ENCODE data around the gene AP4S1.
"Not testable (repeated sequence)": the region's sequence is repeated elsewhere in the genome, so short reads cannot be mapped to it uniquely, and the experiment has no call there.

The AP4S1 gene

DNA sequence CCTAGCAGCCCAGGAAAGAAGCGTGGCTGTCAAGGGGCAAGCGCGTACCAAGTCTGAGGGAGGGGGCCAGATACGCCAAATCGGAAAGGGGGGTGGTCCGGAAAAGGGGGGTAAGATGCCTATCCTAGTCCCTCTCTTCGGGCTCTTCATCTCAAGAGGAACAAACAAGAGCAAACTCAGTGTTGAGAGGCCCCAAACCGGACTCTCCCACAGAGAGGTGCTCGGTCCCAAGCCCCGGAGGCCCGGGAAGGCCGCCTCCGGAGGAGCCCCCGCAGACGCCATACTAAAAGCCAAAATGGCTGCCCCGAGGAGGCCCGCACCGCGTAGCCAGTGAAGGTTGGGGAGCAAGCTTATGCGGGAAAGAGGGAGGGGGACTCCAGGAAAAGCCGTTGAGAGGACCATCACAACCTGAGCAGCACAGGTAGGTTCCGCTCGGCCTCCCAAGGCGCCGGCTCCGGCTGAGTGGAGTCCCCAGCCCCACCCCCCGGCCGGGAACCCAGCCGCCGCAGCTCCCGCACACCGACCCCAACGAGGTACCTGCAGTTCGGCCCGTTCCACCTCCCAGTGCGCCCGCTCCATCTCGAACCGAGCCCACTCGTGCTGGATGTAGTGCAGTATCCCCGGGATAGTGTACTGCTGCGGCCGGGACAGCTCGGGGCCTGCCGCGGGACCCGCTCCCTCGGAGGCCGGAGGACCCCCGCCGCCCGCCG lies at the start of gene AP4S1:
Gene AP4S1, plus strand, starts transcription at position 283 of the 710 bp plus-strand sequence. CDS start 40,548 bp downstream, outside the sequence.
- DNase-seq (ENCODE audit: low read depth), result no peak

GRCh38 chr14:30977752-30978151 lies 47.7 kb upstream of the AP4S1 start:
- no peak for DNase-seq (ENCODE audit: low read depth)

DNA sequence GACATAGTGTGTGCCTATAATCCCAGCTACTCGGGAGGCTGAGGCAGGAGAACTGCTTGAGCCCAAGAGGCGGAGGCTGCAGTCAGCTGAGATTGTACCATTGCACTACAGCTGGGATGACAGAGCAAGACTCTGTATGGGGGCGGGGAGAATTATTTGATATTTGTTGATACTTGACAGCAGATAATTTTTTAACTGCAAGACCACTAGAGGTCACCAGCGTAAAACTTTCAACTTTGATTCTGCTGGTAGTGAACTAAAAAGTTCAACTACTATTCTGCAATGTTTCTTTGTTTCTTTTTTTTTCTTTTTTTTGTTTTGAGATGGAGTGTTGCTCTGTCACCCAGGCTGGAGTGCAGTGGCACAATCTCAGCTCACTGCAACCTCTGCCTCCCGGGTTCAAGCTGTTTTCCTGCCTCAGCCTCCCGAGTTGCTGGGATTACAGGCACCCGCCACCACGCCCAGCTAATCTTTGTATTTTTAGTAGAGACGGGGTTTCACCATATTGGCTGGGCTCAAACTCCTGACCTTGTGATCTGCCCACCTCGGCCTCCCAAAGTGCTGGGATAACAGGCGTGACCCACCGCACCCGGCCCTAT lies 45.2 kb upstream of the AP4S1 start:
- peak; percentile 71 for DNase-seq (ENCODE audit: low read depth)

GRCh38 chr14:30980980-30981379 lies 44.5 kb upstream of the AP4S1 start:
- no peak for DNase-seq (ENCODE audit: low read depth)

DNA sequence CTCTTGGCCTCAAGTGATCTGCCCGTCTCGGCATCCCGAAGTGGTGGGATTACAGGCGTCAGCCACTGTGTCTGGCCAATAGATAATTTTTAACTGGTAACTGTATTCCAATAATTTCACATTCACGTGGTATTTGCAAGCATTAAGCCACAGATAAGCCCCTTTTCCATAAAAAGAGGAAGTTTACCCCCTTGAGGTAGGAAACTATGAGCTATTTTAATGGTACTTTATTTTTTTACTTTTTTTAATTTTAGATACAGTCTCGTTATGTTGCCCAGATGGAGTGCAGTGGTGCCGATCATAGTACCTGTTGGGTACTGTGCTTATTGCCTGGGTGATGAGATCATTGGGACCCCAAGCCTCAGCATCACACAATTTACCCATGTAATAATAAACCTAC lies 42.9 kb upstream of the AP4S1 start:
- no peak for DNase-seq (ENCODE audit: low read depth)

- DNase-seq (ENCODE audit: low read depth), result no peak
Observed at GRCh38 chr14:30983858-30984257, 41.6 kb upstream of the AP4S1 start.

- DNase-seq (ENCODE audit: low read depth), result no peak
Observed at GRCh38 chr14:30985796-30986195, 39.7 kb upstream of the AP4S1 start.

- no peak for DNase-seq (ENCODE audit: low read depth)
Observed at GRCh38 chr14:30988509-30988908, 36.9 kb upstream of the AP4S1 start.

DNA sequence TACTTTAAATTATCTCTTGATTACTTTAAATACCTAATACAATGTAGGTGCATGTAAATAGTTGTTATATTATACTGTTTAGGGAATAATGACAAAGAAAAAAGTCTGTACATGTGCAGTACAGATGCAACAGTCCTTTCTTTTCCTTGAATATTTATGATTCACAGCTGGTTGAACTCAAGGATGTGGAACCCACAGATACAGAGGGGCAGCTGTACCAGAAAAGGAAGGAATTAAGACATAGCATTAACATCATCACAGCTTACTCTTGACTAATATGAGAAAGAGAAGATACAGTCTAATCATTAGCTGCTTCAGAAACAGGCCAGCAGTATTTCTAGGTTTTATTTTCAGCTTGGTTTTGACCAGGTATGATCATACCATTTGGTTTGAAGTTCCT lies 34.7 kb upstream of the AP4S1 start:
- no peak for DNase-seq (ENCODE audit: low read depth)

DNA sequence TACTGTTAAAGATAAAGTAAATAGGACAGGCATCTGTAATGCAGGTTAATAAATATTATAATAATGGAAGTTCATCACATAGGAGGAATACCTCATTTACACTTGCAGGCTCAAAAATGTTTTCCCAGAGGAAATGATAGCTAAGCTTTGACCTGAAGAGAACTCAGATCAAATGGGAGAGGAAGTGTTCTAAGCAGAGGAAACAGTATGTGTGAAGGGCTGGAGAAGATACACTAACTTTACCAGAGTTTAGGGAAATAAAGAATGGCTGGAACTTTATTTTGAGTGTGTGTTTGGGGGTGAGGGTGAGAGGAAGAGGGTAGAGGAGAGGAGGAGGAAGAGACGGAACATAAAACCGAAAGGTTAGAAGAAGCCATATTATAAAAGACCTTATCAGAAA lies 34.0 kb upstream of the AP4S1 start:
- no peak for DNase-seq (ENCODE audit: low read depth)

- no peak for DNase-seq (ENCODE audit: low read depth)
Observed at GRCh38 chr14:30993071-30993470, 32.4 kb upstream of the AP4S1 start.

DNA sequence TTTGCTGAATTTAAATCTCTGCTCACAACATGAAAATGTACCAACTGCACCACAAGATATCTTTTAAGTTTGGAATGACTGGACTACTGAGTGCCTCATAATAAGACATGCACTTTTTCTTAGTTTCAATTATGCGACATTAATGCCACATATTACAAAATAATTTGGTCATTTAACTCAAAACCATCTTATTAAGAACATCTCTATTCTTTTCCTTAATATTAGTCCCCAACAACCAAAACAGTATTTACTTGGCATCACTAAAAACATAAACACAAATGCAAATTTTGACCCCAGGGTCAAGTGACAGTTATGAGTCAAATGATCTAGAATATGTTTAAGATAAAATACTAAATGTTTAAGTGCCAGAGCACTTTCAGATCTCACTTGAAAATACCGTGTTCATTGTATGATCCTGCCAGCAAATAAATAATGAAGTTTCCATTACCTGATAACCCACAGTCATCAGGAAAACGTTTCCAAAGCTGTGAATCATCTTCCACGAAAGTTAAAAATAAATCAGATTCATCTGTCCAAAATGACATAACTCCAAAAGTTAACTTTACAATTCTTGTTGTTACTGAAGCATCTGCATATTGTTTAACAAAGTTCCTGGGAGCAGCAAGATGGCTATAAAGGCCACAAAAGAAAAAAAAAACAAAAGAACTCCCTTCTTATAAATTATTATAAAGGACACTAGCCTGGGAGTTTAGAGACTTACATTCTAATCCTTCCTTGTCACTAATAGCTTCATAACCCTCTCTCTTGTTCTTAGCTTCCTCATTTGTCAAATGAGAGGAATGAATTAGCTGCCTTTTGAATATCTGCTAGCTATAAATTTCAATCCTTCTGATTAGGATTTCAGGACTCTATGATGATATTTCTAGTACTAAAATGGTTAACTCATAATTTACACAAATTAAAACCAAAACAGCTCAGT lies 30.5 kb upstream of the AP4S1 start:
- no peak for DNase-seq (ENCODE audit: low read depth)

GRCh38 chr14:30995689-30996088 lies 29.8 kb upstream of the AP4S1 start:
- DNase-seq (ENCODE audit: low read depth), result no peak

- DNase-seq (ENCODE audit: low read depth), result no peak
Observed at GRCh38 chr14:30996892-30997659, 28.4 kb upstream of the AP4S1 start.

GRCh38 chr14:30998100-30998706 lies 27.2 kb upstream of the AP4S1 start:
- no peak for DNase-seq (ENCODE audit: low read depth)

DNA sequence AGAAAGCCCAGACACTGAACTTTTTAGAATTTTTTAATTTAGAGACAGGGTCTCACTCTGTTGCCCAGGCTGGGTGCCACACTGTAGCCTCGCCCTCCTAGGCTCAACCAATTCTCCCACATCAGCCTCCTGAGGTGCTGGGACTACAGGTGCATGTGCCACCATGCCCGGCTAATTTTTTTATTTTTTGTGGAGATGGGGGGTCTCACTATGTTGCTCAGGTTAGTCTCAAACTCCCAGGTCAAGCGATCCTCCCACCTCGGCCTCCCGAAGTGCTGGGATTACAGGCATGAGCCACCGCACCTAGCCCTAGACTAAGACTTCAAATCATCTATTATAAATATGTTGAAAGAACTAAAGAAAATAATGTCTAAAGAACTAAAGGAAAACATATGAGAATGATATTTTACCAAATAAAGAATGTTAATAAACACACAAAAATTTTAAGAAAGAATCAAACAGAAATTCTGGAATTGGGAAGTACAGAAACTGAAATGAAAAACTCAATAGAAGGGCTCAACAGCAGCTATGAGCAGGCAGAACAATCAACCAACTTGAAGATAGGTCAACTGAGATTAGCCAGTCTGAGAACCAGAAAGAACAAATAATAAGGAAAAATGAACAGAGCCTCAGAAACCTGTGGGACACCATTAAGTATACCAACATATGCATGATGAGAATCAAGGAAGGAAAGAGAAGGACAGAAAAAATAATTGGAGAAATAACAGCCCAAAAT lies 26.2 kb upstream of the AP4S1 start:
- DNase-seq (ENCODE audit: low read depth), result no peak

GRCh38 chr14:31000629-31001338 lies 24.7 kb upstream of the AP4S1 start:
- no peak for DNase-seq (ENCODE audit: low read depth)

- DNase-seq (ENCODE audit: low read depth), result no peak
Observed at GRCh38 chr14:31001339-31001658, 24.1 kb upstream of the AP4S1 start.

DNA sequence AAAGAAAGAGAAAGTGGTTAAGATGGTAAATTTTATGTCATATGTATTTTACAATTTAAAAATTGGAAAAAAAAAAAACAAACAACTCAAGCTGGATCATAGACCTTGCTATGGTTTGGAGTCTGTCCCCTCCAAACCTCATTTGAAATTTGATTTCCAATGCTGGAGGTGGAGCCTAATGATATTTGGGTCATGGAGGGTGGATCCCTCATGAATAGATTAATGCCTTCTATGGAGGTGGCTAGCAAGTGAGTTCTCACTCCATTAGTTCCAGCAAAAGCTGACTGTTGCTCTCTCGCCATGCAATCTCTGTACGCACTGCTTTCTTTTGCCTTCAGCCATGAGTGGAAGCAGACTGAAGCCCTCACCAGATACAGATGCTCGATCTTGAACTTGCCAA lies 22.2 kb upstream of the AP4S1 start:
- no peak for DNase-seq (ENCODE audit: low read depth)

DNA sequence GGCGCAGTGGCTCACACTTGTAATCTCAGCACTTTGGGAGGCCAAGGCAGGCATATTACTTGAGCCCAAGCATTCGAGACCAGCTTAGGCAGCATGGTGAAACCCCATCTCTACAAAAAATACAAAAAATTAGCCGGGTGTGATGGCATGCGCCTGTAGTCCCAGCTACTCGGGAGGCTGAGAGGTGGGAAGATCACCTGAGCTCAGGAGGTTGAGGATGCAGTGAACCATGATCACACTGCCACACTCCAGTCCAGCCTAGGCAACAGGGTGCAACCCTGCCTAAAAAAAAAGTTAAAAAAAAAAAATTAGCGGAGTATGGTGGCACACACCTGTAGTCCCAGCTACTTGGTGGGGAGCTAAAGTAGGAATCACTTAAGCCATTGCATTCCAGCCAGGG lies 21.4 kb upstream of the AP4S1 start:
- DNase-seq (ENCODE audit: low read depth), result not testable (repeated sequence)

All from fibroblast of the conjunctiva (primary cell).